ENCODE data around the gene PIK3CB. TPM values are rescaled to one million over a fixed set of nuclear protein-coding genes. Genes with fewer than 3 reads are reported as not detected.

PIK3CB gene
- total and polyA plus RNA-seq, 9 donors: 10.6 to 27.1 (median 16.5) TPM

DNA sequence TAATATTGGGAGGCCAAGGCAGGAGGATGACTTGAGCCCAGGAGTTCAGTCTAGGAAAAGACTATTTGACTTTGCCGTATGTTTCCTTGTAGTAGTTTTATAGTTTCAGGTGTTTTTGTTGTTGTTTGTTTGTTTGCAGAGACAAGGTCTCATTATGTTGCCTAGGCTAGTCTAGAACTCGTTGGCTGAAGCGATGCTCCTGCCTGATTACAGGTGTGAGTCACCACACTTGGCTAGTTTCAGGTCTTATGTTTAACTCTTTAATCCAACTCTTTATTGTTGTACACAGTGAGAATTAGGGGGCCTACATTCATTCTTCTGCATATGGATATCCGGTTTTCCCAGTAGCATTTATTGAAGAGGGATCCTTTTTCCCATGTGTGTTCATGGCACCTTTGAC lies 194.2 kb downstream of the PIK3CB start:
- 64 to 78% (median 65%) methylated on average over 4 of the region's 4 CpGs for WGBS, 3 donors
- H3K27me3 ChIP-seq: no peaks in the 10 kb centered on the region
- no peak overlapping the region for H3K27ac ChIP-seq
- H3K4me3 ChIP-seq: no peak overlapping the region
- TF ChIP-seq, protein P1, sequence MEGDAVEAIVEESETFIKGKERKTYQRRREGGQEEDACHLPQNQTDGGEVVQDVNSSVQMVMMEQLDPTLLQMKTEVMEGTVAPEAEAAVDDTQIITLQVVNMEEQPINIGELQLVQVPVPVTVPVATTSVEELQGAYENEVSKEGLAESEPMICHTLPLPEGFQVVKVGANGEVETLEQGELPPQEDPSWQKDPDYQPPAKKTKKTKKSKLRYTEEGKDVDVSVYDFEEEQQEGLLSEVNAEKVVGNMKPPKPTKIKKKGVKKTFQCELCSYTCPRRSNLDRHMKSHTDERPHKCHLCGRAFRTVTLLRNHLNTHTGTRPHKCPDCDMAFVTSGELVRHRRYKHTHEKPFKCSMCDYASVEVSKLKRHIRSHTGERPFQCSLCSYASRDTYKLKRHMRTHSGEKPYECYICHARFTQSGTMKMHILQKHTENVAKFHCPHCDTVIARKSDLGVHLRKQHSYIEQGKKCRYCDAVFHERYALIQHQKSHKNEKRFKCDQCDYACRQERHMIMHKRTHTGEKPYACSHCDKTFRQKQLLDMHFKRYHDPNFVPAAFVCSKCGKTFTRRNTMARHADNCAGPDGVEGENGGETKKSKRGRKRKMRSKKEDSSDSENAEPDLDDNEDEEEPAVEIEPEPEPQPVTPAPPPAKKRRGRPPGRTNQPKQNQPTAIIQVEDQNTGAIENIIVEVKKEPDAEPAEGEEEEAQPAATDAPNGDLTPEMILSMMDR (IDR thresholded peaks at IDR 0.05): no peak
- no peak for TF ChIP-seq POLR2A (IDR thresholded peaks at IDR 0.05)
- TF ChIP-seq EP300 (IDR thresholded peaks at IDR 0.05): no peak
- no peaks in the 10 kb centered on the region for H3K36me3 ChIP-seq
- intact Hi-C loops (cut with DNase I): no loop called here
- H3K4me1 ChIP-seq (ENCODE audit: insufficient read depth): no peaks in the 10 kb centered on the region
- no peak for DNase-seq
- H3K9me3 ChIP-seq: no peaks in the 10 kb centered on the region

DNA sequence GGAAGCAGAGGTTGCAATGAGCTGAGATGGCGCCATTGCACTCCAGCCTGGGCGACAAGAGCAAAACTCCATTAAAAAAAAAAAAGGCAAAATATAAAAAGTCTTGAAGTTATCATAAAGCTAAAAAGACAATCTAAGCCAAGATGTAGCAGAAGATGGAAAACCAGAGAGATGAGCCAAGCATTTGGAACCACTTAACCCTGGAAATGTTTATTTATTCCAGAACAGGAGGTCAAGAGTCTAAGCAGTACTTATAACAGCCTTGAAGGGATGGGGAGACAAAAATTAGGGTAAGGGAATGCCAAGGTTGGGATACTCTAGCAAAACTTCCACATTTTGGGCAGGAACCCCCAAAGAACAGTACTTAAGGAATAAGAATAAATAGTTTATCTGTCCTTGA lies 196.1 kb downstream of the PIK3CB start:
- no peaks in the 10 kb centered on the region for H3K27me3 ChIP-seq
- no peaks in the 10 kb centered on the region for H3K9me3 ChIP-seq
- H3K4me1 ChIP-seq (ENCODE audit: insufficient read depth): no peaks in the 10 kb centered on the region
- H3K27ac ChIP-seq: no peak overlapping the region
- intact Hi-C loops (cut with DNase I): no loop called here
- no peak for TF ChIP-seq EP300 (IDR thresholded peaks at IDR 0.05)
- TF ChIP-seq, protein P1 (IDR thresholded peaks at IDR 0.05): no peak
- no peak for TF ChIP-seq POLR2A (IDR thresholded peaks at IDR 0.05)
- 80 to 93% (median 88%) methylated on average over 2 of the region's 2 CpGs for WGBS, 3 donors
- no peak overlapping the region for H3K4me3 ChIP-seq
- no peak for DNase-seq
- no peaks in the 10 kb centered on the region for H3K36me3 ChIP-seq

DNA sequence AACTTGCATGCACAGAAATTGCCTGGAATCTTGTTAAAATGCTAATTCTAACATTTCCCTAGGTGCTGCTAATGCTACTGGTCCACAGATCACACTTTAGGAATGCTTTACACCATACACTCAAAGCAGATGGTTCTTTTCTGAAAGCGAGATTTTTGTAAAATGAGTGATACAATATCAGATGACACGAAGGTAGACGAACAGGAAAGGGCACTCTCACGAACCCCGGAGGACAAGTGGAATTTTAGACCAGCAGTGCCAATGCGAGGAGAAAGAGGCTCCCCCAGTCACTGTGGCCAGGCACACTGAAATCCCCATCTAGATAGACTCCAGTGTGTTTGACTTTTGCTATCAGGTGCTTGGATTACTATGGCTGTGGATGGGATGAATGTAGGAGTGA lies 205.2 kb downstream of the PIK3CB start:
- H3K27me3 ChIP-seq: no peaks in the 10 kb centered on the region
- intact Hi-C loops (cut with DNase I): no loop called here
- WGBS, 3 donors: 83 to 97% (median 84%) methylated on average over 6 of the region's 6 CpGs
- no peak for DNase-seq
- no peaks in the 10 kb centered on the region for H3K4me1 ChIP-seq (ENCODE audit: insufficient read depth)
- no peak overlapping the region for H3K27ac ChIP-seq
- no peaks in the 10 kb centered on the region for H3K36me3 ChIP-seq
- no peaks in the 10 kb centered on the region for H3K9me3 ChIP-seq
- TF ChIP-seq, protein P1 (IDR thresholded peaks at IDR 0.05): no peak
- TF ChIP-seq EP300 (IDR thresholded peaks at IDR 0.05) (no peak), POLR2A (IDR thresholded peaks at IDR 0.05) (no peak)
- no peak overlapping the region for H3K4me3 ChIP-seq

- 85 to 89% (median 86%) methylated on average over 3 of the region's 3 CpGs for WGBS, 3 donors
- TF ChIP-seq EP300 (IDR thresholded peaks at IDR 0.05) (no peak), POLR2A (IDR thresholded peaks at IDR 0.05) (no peak)
- TF ChIP-seq, protein P1 (IDR thresholded peaks at IDR 0.05): no peak
- no peaks in the 10 kb centered on the region for H3K27me3 ChIP-seq
- H3K36me3 ChIP-seq: no peaks in the 10 kb centered on the region
- intact Hi-C loops (cut with DNase I): no loop called here
- H3K9me3 ChIP-seq: no peaks in the 10 kb centered on the region
- no peak overlapping the region for H3K4me3 ChIP-seq
- DNase-seq: no peak
- no peaks in the 10 kb centered on the region for H3K4me1 ChIP-seq (ENCODE audit: insufficient read depth)
- no peak overlapping the region for H3K27ac ChIP-seq
These were observed 208.9 kb downstream of the PIK3CB start for GRCh38 chr3:138625707-138626365.
